Body of pancreas (tissue), 4 donors: ENCODE results near the gene RBFOX2. TPM values are rescaled to one million over a fixed set of nuclear protein-coding genes. Genes with fewer than 3 reads are reported as not detected.
"Not testable (repeated sequence)": the region's sequence is repeated elsewhere in the genome, so short reads cannot be mapped to it uniquely, and the experiment has no call there.

Experiments
- ATAC-seq: fragments of 150-250 bp; one replicate; pipeline ENCODE4 v1.9.1; 2016
- DNase-seq, 4 donors: peaks; one replicate each; pipeline ENCODE4 v3.0.0-alpha.2; 2019
- H3K27ac ChIP-seq, 4 donors: fragments of 200-600 bp; sonication (generic); 1 replicate in 3 of 4; 2 replicates in 1 of 4; pipeline versions ENCODE4 v1.5.1 to v1.6.1; 2016 to 2019; ENCODE audit warnings: mild to moderate bottlenecking in 1 of 4, mixed read lengths in 1 of 4, moderate library complexity in 1 of 4
- H3K27me3 ChIP-seq, 2 donors: fragments of 200-600 bp; sonication (generic); one replicate each; pipeline ENCODE4 v1.6.0; 2016; ENCODE audit warnings: mild to moderate bottlenecking in 1 of 2
- H3K36me3 ChIP-seq, 2 donors: fragments of 200-600 bp; sonication (generic); replicated peaks in 1 of 2; 2 replicates each; pipeline ENCODE4 v1.5.1; 2016; ENCODE audit warnings: low read depth in 2 of 2; ENCODE audit not compliant: insufficient read depth in 1 of 2
- H3K4me1 ChIP-seq: fragments of 200-600 bp; sonication (generic); one replicate; pipeline ENCODE4 v1.6.0; 2016
- H3K4me3 ChIP-seq, 2 donors: fragments of 200-600 bp; sonication (generic); 1 replicate in 1 of 2; 2 replicates in 1 of 2; pipeline ENCODE4 v1.5.1; 2016 to 2019
- H3K9me3 ChIP-seq, 3 donors: fragments of 200-600 bp; sonication (generic); 1 replicate in 2 of 3; 2 replicates in 1 of 3; pipeline ENCODE4 v1.5.1; 2016
- POLR2A ChIP-seq, 3 donors: fragments of 450-650 bp; IDR thresholded peaks; one replicate each; pipeline ENCODE4 v1.6.1; 2016; ENCODE audit warnings: antibody characterized with exemption in 3 of 3, mild to moderate bottlenecking in 2 of 3
- WGBS, 2 donors: methylation state at CpG; one replicate each; pipeline ENCODE4 v1.1.5; 2017; 5-methylcytosine and 5-hydroxymethylcytosine counted together
- intact Hi-C: fragments of 100-400 bp; cut with DNase I; formaldehyde crosslinking; loops from one replicate; pipeline ENCODE4 v1.15.1; 2023
- total RNA-seq, 2 donors: library from RNA; depleted of rRNA; stranded (reverse); fragments of >200 nt; gene quantifications; one replicate each; pipeline ENCODE4 v1.1.0, GENCODE V29; 2016
- TF ChIP-seq, protein P1 (sequence below), 7 experiments: fragments of 450-650 bp in 4 of 7; fragments of 200-600 bp in 3 of 7; sonication (generic) in 3 of 7; IDR thresholded peaks; one replicate each; pipeline ENCODE4 v1.5.1; 2016 to 2019; ENCODE audit warnings: antibody characterized with exemption in 7 of 7

Gene RBFOX2
- total RNA-seq, 2 donors from 2014 or later, result 28.7 to 31.1 TPM

DNA sequence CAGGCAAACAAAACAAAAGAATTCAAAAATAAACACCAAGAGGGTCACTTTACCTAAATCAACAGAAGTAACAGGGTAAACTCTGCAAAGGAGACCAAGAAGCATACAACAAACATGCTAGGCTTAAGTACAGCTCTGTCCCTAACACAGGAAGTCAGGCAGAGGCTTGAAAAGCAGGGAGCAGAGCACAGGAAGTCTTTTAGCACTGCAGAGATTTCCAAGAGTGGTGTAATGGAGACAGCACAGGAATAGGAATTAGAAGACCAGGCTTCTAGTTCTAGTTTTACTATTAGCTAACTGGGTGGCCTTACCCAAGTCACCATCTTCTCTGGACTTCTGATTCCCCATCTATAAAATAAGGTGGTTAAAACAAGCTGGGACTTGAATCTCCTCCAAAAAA is 1.9 kb downstream of the RBFOX2 start:
- peaks cover 31% of the 10 kb centered on the region for H3K4me1 ChIP-seq
- TF ChIP-seq POLR2A (IDR thresholded peaks at IDR 0.05), result no peak
- TF ChIP-seq, protein P1, sequence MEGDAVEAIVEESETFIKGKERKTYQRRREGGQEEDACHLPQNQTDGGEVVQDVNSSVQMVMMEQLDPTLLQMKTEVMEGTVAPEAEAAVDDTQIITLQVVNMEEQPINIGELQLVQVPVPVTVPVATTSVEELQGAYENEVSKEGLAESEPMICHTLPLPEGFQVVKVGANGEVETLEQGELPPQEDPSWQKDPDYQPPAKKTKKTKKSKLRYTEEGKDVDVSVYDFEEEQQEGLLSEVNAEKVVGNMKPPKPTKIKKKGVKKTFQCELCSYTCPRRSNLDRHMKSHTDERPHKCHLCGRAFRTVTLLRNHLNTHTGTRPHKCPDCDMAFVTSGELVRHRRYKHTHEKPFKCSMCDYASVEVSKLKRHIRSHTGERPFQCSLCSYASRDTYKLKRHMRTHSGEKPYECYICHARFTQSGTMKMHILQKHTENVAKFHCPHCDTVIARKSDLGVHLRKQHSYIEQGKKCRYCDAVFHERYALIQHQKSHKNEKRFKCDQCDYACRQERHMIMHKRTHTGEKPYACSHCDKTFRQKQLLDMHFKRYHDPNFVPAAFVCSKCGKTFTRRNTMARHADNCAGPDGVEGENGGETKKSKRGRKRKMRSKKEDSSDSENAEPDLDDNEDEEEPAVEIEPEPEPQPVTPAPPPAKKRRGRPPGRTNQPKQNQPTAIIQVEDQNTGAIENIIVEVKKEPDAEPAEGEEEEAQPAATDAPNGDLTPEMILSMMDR (IDR thresholded peaks at IDR 0.05), result no peak
- intact Hi-C loops, result no loop called here
- H3K9me3 ChIP-seq, result no peaks in the 10 kb centered on the region
- peak overlapping the region in 3 of 4 donors; percentile 25 to 87 (median 27) for H3K27ac ChIP-seq
- H3K4me3 ChIP-seq, result no peak overlapping the region
- H3K36me3 ChIP-seq, result no peaks in the 10 kb centered on the region
- H3K27me3 ChIP-seq, result no peaks in the 10 kb centered on the region
- DNase-seq, result no peak
- ATAC-seq, result no peak

DNA sequence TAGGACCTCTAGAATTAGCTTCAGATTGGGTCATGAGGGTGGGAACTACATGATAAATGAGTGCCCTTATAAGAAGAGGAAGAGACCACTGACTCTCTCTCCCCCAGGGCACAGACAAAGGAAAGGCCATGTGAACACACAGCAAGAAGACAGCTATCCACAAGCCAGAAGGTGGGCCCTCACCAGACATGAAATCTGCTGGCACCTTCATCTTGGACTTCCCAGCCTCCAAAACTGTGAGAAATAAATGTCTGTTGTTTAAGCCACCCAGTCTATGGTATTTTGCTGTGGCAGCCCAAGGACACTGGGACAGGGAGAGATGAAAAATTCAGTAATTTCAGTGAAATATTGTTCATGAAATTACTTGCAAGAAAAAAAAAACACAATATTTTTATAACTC is 5.9 kb downstream of the RBFOX2 start:
- Histone ChIP-seq H3K27me3 (no peaks in the 10 kb centered on the region), H3K36me3 (no peaks in the 10 kb centered on the region), H3K27ac (peak overlapping the region; percentile 1 to 60 (median 30)), H3K4me3 (no peak overlapping the region), H3K9me3 (no peaks in the 10 kb centered on the region), H3K4me1 (peaks cover 43% of the 10 kb centered on the region)
- TF ChIP-seq POLR2A (IDR thresholded peaks at IDR 0.05), result no peak
- TF ChIP-seq, protein P1 (IDR thresholded peaks at IDR 0.05), result no peak
- DNase-seq (no peak), ATAC-seq (no peak)
- intact Hi-C loops, result no loop called here

DNA sequence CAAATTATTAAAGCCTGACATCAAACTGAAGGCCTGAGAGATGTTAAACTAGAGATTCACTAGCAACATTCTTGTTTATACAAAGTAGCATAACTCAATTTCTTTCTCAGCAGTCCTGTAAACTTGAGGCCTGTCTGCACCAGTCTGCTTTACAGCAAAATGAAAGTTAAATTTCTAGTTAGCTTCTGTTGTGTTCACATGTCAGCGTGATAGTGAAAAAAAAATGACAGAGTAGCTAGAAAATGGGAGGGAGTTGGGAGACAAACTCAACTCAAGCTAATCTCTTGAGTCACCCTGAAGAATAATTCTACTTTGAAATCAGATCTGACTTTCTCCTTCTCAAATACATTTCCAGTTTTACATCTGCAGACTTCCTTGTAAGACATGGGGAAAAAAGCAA is 6.5 kb downstream of the RBFOX2 start:
- H3K27ac ChIP-seq, result peak overlapping the region; percentile 1 to 60 (median 30)
- intact Hi-C loops, result no loop called here
- no peaks in the 10 kb centered on the region for H3K9me3 ChIP-seq
- no peak for TF ChIP-seq POLR2A (IDR thresholded peaks at IDR 0.05)
- TF ChIP-seq, protein P1 (IDR thresholded peaks at IDR 0.05), result no peak
- no peak for ATAC-seq
- no peak overlapping the region for H3K4me3 ChIP-seq
- no peak for DNase-seq
- no peaks in the 10 kb centered on the region for H3K36me3 ChIP-seq
- 14 to 21% methylated on average over 1 of the region's 1 CpG for WGBS, 2 donors
- peaks cover 43% of the 10 kb centered on the region for H3K4me1 ChIP-seq
- H3K27me3 ChIP-seq, result no peaks in the 10 kb centered on the region

DNA sequence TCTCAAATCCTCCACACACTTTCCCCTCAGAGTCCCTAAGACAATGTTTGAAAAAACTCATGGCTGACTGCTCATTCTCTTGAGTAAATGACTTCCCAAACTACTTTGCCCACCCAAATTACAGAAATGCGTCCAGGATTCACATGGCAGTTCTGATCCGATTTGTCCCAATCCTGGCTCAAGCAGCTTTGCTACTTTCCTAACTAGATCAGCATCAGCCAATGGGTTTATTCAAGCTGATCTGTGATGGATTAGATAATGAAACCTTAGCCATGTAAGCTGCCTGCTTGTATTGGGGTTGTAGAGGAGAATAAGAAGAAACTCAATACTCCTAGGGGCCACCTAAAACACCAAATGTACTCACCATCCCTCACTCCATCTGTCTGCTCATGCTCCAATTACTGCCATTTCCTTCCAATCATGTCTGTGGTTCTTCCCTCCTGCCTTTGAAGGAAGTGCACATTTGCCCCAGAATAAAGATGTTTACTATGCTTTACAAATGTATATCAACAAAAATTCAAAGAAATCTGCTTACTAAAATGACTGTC is 6.9 kb downstream of the RBFOX2 start:
- intact Hi-C loops, result no loop called here
- Histone ChIP-seq H3K36me3 (no peaks in the 10 kb centered on the region), H3K4me3 (no peak overlapping the region), H3K4me1 (peaks cover 42% of the 10 kb centered on the region), H3K9me3 (no peaks in the 10 kb centered on the region), H3K27me3 (no peaks in the 10 kb centered on the region), H3K27ac (peak overlapping the region in 3 of 4 donors; percentile 25 to 60 (median 34))
- DNase-seq, result no peak
- 70 to 74% methylated on average over 2 of the region's 2 CpGs for WGBS, 2 donors
- ATAC-seq, result no peak
- TF ChIP-seq, protein P1 (IDR thresholded peaks at IDR 0.05), result no peak

DNA sequence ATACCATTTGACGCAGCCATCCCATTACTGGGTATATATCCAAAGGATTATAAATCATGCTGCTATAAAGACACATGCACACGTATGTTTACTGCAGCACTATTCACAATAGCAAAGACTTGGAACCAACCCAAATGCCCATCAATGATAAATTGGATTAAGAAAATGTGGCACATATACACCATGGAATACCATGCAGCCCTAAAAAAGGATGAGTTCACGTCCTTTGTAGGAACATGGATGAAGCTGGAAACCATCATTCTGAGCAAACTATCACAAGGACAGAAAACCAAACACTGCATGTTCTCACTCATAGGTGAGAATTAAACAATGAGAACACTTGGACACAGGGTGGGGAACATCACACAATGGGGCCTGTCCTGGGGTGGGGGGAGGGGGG is 7.8 kb downstream of the RBFOX2 start:
- not testable (repeated sequence) for ATAC-seq

More for the DNA sequence above, 7.8 kb downstream of the RBFOX2 start:
- H3K27me3 ChIP-seq, H3K36me3 ChIP-seq, H3K27ac ChIP-seq, intact Hi-C loops, DNase-seq, H3K4me3 ChIP-seq, H3K9me3 ChIP-seq: not testable (repeated sequence)
- WGBS, 2 donors, result 90 to 95% methylated on average over 2 to 3 of the region's 3 CpGs
- H3K4me1 ChIP-seq, result peaks cover 44% of the 10 kb centered on the region
